ENCODE results near the gene PER2. TPM values are rescaled to one million over a fixed set of nuclear protein-coding genes. Genes with fewer than 3 reads are reported as not detected.

Gene PER2
- total and polyA plus RNA-seq, 2 of the 13 experiments (the other 11 are each of a cell fraction or from before 2014, with no cell fraction given), result 5.1 to 9.4 TPM

GRCh38 chr2:238294046-238294392, 5.6 kb upstream of the PER2 start (continued):
- TF ChIP-seq FOXJ3 (CRISPR knock-in tag; IDR thresholded peaks at IDR 0.05; ENCODE audit: borderline replicate concordance), result no peak
- no peak for TF ChIP-seq NFYC (CRISPR knock-in tag; IDR thresholded peaks at IDR 0.05)
- TF ChIP-seq ZBTB39 (CRISPR knock-in tag; IDR thresholded peaks at IDR 0.05), result 0 out of 2 replicates have a peak, but pooled peaks have one; percentile 50
- TF ChIP-seq ZFP36L2 (CRISPR knock-in tag; IDR thresholded peaks at IDR 0.05), result no peak
- no peak for TF ChIP-seq ZNF800 (CRISPR knock-in tag; IDR thresholded peaks at IDR 0.05)
- 0 out of 2 replicates have a peak, but pooled peaks have one; percentile 7 for TF ChIP-seq ZNF280B (CRISPR knock-in tag; IDR thresholded peaks at IDR 0.05; ENCODE audit: borderline replicate concordance)
- TF ChIP-seq MYNN (CRISPR knock-in tag; IDR thresholded peaks at IDR 0.05; ENCODE audit: low read depth), result no peak
- TF ChIP-seq THYN1 (CRISPR knock-in tag; IDR thresholded peaks at IDR 0.05; ENCODE audit: borderline replicate concordance, low read depth), result no peak
- no peak; the same call in 1 of the 2 replicates for TF ChIP-seq ZBTB7A (CRISPR knock-in tag; IDR thresholded peaks at IDR 0.05)
- no peak for TF ChIP-seq ZNF713 (CRISPR knock-in tag; IDR thresholded peaks at IDR 0.05)
- no peak for TF ChIP-seq REPIN1 (CRISPR knock-in tag; IDR thresholded peaks at IDR 0.05; ENCODE audit: borderline replicate concordance, low read depth)
- peak; percentile 15; the same call in 1 of the 2 replicates for TF ChIP-seq ZNF740 (CRISPR knock-in tag; IDR thresholded peaks at IDR 0.05)
- no peak for TF ChIP-seq HIC2 (CRISPR knock-in tag; IDR thresholded peaks at IDR 0.05; ENCODE audit: low read depth)
- no peak for TF ChIP-seq TBX3 (IDR thresholded peaks at IDR 0.05; ENCODE audit: borderline replicate concordance)
- no peak for TF ChIP-seq RAD51 (IDR thresholded peaks at IDR 0.05; ENCODE audit: borderline replicate concordance)
- TF ChIP-seq SOX13 (IDR thresholded peaks at IDR 0.05), result no peak
- no peak for TF ChIP-seq SOX13 (CRISPR knock-in tag; conservative IDR thresholded peaks at IDR 0.05 in 1 of 2, IDR thresholded peaks at IDR 0.05 in 1 of 2)
- no peak for TF ChIP-seq KDM6A (CRISPR knock-in tag; IDR thresholded peaks at IDR 0.05; ENCODE audit: low read depth)
- TF ChIP-seq TP53 (CRISPR knock-in tag; conservative IDR thresholded peaks at IDR 0.05), result no peak
- TF ChIP-seq ESRRA (CRISPR knock-in tag; IDR thresholded peaks at IDR 0.05; ENCODE audit: low read depth), result 0 out of 2 replicates have a peak, but pooled peaks have one; percentile 16
- TF ChIP-seq CC2D1A (CRISPR knock-in tag; IDR thresholded peaks at IDR 0.05), result no peak
- no peak for TF ChIP-seq ZNF724P (CRISPR knock-in tag; IDR thresholded peaks at IDR 0.05; ENCODE audit: borderline replicate concordance)
